AG04449 (cell line): ENCODE results near the gene TPD52L2.
"Not testable (repeated sequence)": the region's sequence is repeated elsewhere in the genome, so short reads cannot be mapped to it uniquely, and the experiment has no call there.

Source experiments
- CTCF ChIA-PET: fragments of 350-600 bp; formaldehyde crosslinking; extraction: SDS; loops from one replicate; lab custom pipeline; 2021; ENCODE audit warnings: antibody characterized with exemption; lab: Yijun Ruan, JAX
- POLR2A ChIA-PET: fragments of 400-600, 350-600 bp; formaldehyde crosslinking; extraction: SDS; loops from one replicate; lab custom pipeline; 2020; ENCODE audit warnings: antibody characterized with exemption, inconsistent platforms; lab: Yijun Ruan, JAX
- DNase-seq: peaks from one replicate; pipeline ENCODE4 v3.0.0-alpha.2; 2010; ENCODE audit warnings: low read depth, low spot score
- H3K4me3 ChIP-seq: 2 replicates; pipeline ENCODE4 v1.5.1; 2011; ENCODE audit warnings: low read depth, mild to moderate bottlenecking, control low read depth, low read length
- TF ChIP-seq, protein P1 (sequence below): IDR thresholded peaks from one replicate; pipeline ENCODE4 v1.5.1; 2011; ENCODE audit warnings: mild to moderate bottlenecking, moderate library complexity, low read length, control low read depth, inconsistent platforms; ENCODE audit not compliant: insufficient read depth; ENCODE audit errors: missing control alignments

TPD52L2 gene

DNA sequence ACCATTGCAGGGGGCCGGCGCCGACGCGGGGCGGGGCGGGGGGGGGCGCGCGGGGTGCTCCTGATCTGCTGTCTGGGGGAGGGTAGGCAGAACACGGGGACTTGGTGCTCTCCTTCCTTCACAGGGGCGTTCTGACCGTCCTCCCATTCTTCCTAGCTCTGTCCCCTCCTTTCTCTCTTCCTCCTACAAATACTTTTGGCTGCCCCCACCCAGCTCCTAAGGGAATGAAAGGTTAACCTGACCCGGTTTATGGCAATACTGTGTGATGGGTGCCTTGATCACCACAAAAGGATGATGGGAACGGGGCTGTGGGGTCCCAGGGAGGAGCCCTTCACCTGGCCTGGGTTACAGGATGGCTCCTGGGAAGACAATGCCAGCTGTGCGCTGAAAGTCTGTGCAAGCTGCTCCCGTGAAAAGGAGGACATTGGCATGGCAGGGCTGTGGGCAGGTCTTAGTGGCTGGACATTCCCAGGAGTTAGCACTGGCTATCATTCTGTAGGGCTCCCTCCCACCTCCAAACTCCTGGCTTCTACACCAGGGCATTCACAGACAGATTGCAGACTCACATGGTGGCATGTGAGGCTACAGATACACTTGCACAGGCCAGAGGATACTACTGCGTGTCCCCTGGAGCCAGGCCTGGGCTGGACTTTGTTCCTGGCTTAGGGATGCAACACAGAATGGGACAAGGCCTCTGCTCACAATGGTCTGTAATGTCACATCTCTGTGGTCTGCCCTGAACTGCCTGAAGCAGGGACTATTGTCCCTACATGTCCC, 1.9 kb upstream of the TPD52L2 start:
- TF ChIP-seq, protein P1, sequence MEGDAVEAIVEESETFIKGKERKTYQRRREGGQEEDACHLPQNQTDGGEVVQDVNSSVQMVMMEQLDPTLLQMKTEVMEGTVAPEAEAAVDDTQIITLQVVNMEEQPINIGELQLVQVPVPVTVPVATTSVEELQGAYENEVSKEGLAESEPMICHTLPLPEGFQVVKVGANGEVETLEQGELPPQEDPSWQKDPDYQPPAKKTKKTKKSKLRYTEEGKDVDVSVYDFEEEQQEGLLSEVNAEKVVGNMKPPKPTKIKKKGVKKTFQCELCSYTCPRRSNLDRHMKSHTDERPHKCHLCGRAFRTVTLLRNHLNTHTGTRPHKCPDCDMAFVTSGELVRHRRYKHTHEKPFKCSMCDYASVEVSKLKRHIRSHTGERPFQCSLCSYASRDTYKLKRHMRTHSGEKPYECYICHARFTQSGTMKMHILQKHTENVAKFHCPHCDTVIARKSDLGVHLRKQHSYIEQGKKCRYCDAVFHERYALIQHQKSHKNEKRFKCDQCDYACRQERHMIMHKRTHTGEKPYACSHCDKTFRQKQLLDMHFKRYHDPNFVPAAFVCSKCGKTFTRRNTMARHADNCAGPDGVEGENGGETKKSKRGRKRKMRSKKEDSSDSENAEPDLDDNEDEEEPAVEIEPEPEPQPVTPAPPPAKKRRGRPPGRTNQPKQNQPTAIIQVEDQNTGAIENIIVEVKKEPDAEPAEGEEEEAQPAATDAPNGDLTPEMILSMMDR: no peak
- H3K4me3 ChIP-seq: peak overlapping the region; percentile 96
- ChIA-PET CTCF (interaction anchor here (0.6 to 5.1 kb wide), 14 partner anchors 8 to 326 kb away, joined by 3 to 47 read pairs (median 4); partner anchors contain the start of gene PTK6), POLR2A (no interaction called here)
- DNase-seq: no peak

DNA sequence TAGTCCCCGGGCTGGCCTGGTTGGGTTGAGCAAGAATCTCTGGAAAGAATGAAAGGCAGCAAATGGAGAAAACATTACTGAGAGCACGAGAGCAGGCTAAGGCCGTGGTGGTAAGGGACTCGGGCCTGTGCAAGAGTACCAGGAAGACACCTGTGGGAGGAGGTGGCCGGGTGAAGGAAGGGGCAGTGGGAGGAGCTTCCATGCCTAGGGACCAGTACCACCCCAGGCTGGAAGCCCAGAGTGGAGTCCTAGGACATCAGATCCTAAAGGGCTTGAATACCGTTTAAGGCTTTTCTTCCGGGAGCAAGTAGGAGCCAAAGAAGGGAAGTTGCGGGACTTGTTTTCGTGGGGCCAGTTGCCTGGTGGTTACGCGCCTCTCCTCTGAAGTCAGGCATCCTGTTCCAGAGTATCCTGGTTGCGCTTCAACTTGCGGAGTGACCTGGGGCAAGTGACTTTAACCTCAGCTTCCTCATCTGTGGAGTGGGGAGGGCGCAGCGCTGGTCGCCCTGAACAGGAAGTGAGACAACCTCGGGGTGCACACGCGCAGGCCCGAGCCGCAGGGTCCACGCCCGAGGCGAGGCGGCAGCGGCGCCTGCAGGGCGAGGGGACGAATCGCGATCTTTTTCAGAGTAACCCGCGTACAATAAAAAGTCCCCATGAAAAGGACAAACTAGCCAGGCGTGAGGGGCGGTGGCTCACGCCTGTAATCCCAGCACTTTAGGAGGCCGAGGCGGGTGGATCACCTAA, 1.1 kb upstream of the TPD52L2 start:
- ChIA-PET CTCF (interaction anchor here (0.6 to 5.1 kb wide), 20 partner anchors 9 to 329 kb away, joined by 3 to 47 read pairs (median 4); partner anchors contain the start of gene PTK6), POLR2A (interaction anchor here (1.0 to 1.9 kb wide), 2 partner anchors 110 to 127 kb away, joined by 4 read pairs; partner anchors contain the start of gene LIME1)
- peak overlapping the region; percentile 96 for H3K4me3 ChIP-seq
- DNase-seq: no peak
- TF ChIP-seq, protein P1: peak; percentile 77

DNA sequence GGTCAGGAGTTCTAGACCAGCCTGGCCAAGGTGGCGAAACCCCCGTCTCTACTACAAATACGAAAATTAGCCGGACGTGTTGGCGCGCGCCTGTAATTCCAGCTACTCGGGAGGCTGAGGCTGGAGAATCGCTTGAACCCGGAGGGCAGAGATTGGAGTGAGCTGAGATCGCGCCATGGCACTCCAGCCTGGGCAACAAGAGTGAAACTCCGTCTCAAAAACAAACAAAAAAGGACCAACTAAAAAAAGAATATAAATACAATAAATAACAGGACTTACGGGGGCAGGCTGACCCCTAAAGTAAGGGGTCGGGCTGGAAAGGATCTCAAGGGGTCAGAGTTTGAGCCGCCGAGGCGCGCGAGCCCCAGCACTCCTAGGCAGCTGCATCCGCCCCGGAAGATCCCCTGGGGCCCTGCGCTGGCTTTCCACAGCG, 509 bp upstream of the TPD52L2 start:
- POLR2A ChIA-PET: interaction anchor here (0.6 to 1.9 kb wide), 27 partner anchors 9 to 362 kb away, joined by 3 to 16 read pairs (median 4); partner anchors contain the start of genes ARFRP1, LIME1, LKAAEAR1 and PPDPF
- H3K4me3 ChIP-seq: peak overlapping the region; percentile 96
- TF ChIP-seq, protein P1: no peak
- CTCF ChIA-PET: interaction anchor here (0.6 to 5.1 kb wide), 20 partner anchors 8 to 330 kb away, joined by 3 to 47 read pairs (median 4); partner anchors contain the start of genes PRPF6 and PTK6
- no peak for DNase-seq

DNA sequence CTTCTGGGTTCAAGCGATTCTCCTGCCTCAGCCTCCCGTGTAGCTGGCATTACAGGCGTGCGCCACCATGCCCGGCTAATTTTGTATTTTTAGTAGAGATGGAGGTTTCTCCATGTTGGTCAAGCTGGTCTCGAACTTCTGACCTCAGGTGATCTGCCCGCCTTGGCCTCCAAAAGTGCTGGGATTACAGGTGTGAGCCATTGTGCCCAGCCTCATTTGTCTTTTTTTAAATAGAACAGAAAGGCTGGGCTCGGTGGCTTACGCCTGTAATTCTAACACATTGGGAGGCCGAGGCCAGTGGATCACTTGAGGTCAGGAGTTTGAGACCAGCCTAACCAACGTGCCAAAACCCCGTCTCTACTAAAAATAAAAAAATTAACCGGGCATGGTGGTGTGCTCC, 2.0 kb downstream of the TPD52L2 start:
- H3K4me3 ChIP-seq, DNase-seq, POLR2A ChIA-PET: not testable (repeated sequence)
- CTCF ChIA-PET: interaction anchor here (1.0 to 5.1 kb wide), 5 partner anchors 8 to 329 kb away, joined by 3 to 47 read pairs (median 5); no protein-coding TSS in a partner anchor

DNA sequence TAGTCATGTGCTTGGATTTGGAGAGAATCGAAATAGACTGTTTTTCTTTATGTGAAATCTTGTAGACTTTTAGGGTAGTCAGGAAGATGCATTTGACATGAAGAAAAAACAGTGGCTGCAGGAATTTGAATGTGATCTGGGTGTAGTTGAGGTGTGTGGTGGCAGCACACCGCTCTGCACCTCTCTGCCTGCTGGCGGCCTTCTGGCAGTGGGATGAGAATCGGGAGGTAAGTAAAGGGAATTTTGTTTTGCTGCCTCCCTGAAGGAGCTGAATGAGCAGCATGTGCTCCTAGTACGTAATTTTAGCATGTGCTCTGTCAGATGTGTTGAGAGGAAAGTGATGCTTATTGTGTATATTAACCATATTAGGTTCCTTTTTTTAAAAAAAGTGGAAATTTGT, 3.2 kb downstream of the TPD52L2 start:
- DNase-seq: no peak
- no peak overlapping the region for H3K4me3 ChIP-seq
- TF ChIP-seq, protein P1: no peak
- ChIA-PET POLR2A (no interaction called here), CTCF (interaction anchor here (2.2 kb wide), 1 partner anchor 330 kb away, joined by 5 read pairs; no protein-coding TSS in a partner anchor)

DNA sequence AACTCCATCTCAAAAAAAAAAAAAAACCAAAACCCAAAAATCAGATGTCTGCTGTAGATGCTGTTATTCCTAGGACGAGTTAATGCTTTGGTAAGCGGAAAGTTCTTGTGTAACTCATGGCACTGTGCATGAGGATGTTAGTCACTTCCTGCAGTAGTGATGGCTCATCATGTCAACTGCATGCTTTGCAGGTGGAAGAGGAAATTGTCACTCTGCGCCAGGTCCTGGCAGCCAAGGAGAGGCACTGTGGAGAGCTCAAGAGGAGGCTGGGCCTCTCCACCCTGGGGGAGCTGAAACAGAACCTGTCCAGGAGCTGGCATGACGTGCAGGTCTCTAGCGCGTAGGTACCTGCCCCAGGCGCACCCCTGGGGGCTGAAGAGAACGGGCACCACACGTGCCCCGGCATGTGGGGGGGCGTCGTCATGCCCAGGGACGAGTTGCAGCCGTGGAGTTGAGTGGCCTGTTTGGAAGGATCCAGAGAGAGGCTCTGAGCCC, 8.5 kb downstream of the TPD52L2 start:
- POLR2A ChIA-PET: interaction anchor here (1.4 kb wide), 1 partner anchor 8 kb away, joined by 5 read pairs; the partner anchor contains the start of gene TPD52L2
- CTCF ChIA-PET: interaction anchor here (0.6 to 1.4 kb wide), 5 partner anchors 9 to 98 kb away, joined by 3 to 5 read pairs (median 4); partner anchors contain the start of gene TPD52L2
- TF ChIP-seq, protein P1: no peak
- DNase-seq: no peak
- H3K4me3 ChIP-seq: no peak overlapping the region

DNA sequence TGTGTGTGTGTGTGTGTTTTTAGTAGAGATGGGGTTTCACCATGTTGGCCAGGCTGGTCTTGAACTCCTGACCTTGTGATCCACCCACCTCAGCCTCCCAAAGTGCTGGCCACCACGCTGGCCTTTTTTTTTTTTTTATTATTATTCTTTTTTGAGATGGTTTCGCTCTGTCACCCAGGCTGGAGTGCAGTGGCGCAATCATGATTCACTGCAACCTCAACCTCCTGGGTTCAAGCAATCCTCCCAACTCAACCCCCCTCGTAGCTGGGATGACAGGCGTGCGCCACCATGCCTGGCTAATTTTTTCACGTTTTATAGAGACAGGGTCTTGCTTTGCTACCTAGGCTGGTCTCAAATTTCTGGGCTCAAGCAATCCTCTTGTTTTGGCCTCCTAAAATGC, 9.2 kb downstream of the TPD52L2 start:
- H3K4me3 ChIP-seq, POLR2A ChIA-PET, DNase-seq: not testable (repeated sequence)
- CTCF ChIA-PET: interaction anchor here (0.6 to 1.4 kb wide), 3 partner anchors 9 to 20 kb away, joined by 3 to 4 read pairs (median 3); partner anchors contain the start of gene TPD52L2
